Ascending aorta (tissue), 2 donors: ENCODE data around the gene COMMD1. TPM values are rescaled to one million over a fixed set of nuclear protein-coding genes. Genes with fewer than 3 reads are reported as not detected.
"Not testable (repeated sequence)": the region's sequence is repeated elsewhere in the genome, so short reads cannot be mapped to it uniquely, and the experiment has no call there.

Experiments
- DNase-seq, 2 donors: peaks; one replicate each; pipeline ENCODE4 v3.0.0-alpha.2; 2019; ENCODE audit warnings: low spot score in 2 of 2
- H3K27ac ChIP-seq, 2 donors: fragments of 200-600 bp; sonication (generic); one replicate each; pipeline ENCODE4 v1.5.1; 2016 to 2017; ENCODE audit warnings: mild to moderate bottlenecking in 1 of 2
- H3K27me3 ChIP-seq: fragments of 200-600 bp; sonication (generic); one replicate; pipeline ENCODE4 v1.5.1; 2017
- H3K36me3 ChIP-seq, 2 donors: fragments of 200-600 bp; sonication (generic); one replicate each; pipeline ENCODE4 v1.5.1; 2016
- H3K4me1 ChIP-seq, 2 donors: fragments of 200-600 bp; sonication (generic); one replicate each; pipeline ENCODE4 v1.5.1; 2016 to 2017; ENCODE audit warnings: mild to moderate bottlenecking in 1 of 2
- H3K4me3 ChIP-seq, 2 donors: fragments of 200-600 bp; sonication (generic); one replicate each; pipeline ENCODE4 v1.5.1; 2016 to 2017; ENCODE audit warnings: mild to moderate bottlenecking in 1 of 2
- H3K9me3 ChIP-seq, 2 donors: fragments of 200-600 bp; sonication (generic); one replicate each; pipeline ENCODE4 v1.5.1; 2016
- intact Hi-C: fragments of 100-400 bp; cut with DNase I; formaldehyde crosslinking; loops from one replicate; pipeline ENCODE4 v1.15.1; 2023
- total RNA-seq: library from RNA; depleted of rRNA; stranded (reverse); fragments of >200 nt; gene quantifications from one replicate; pipeline ENCODE4 v1.1.0, GENCODE V29; 2016
- TF ChIP-seq, protein P1 (sequence below), 3 experiments: fragments of 200-600 bp in 2 of 3; fragments of 450-650 bp in 1 of 3; sonication (generic) in 2 of 3; IDR thresholded peaks; one replicate each; pipeline ENCODE4 v1.5.1; 2016 to 2019; ENCODE audit warnings: antibody characterized with exemption in 3 of 3, mild to moderate bottlenecking in 1 of 3, moderate library complexity in 1 of 3

Gene COMMD1
- total RNA-seq: 31.8 TPM

- TF ChIP-seq, protein P1, sequence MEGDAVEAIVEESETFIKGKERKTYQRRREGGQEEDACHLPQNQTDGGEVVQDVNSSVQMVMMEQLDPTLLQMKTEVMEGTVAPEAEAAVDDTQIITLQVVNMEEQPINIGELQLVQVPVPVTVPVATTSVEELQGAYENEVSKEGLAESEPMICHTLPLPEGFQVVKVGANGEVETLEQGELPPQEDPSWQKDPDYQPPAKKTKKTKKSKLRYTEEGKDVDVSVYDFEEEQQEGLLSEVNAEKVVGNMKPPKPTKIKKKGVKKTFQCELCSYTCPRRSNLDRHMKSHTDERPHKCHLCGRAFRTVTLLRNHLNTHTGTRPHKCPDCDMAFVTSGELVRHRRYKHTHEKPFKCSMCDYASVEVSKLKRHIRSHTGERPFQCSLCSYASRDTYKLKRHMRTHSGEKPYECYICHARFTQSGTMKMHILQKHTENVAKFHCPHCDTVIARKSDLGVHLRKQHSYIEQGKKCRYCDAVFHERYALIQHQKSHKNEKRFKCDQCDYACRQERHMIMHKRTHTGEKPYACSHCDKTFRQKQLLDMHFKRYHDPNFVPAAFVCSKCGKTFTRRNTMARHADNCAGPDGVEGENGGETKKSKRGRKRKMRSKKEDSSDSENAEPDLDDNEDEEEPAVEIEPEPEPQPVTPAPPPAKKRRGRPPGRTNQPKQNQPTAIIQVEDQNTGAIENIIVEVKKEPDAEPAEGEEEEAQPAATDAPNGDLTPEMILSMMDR (IDR thresholded peaks at IDR 0.05): no peak
- peak; percentile 29 to 88 for DNase-seq
- H3K27me3 ChIP-seq: no peaks in the 10 kb centered on the region
- H3K4me3 ChIP-seq: peak within 1 kb of the TSS; percentile 67 to 77
- no peaks in the 10 kb centered on the region for H3K36me3 ChIP-seq
- intact Hi-C loops: no loop called here
- H3K9me3 ChIP-seq: no peaks in the 10 kb centered on the region
- H3K4me1 ChIP-seq: peaks cover 4 to 6% of the 10 kb centered on the region in 2 donors
- peak within 1 kb of the TSS; percentile 58 to 61 for H3K27ac ChIP-seq
Observed at GRCh38 chr2:61905372-61906185, at the start of gene COMMD1. TSS of gene COMMD1 (plus strand) at chr2:61905674. CDS start at chr2:61905679, 5 bp downstream.

GRCh38 chr2:61857224-61857623, 48.2 kb upstream of the COMMD1 start:
- TF ChIP-seq, protein P1 (IDR thresholded peaks at IDR 0.05): no peak
- no peaks in the 10 kb centered on the region for H3K27me3 ChIP-seq
- H3K4me1 ChIP-seq: peaks cover 0 to 4% of the 10 kb centered on the region in 2 donors
- H3K9me3 ChIP-seq: no peaks in the 10 kb centered on the region
- H3K4me3 ChIP-seq: no peak overlapping the region
- DNase-seq: no peak
- intact Hi-C loops: no loop called here
- no peak overlapping the region for H3K27ac ChIP-seq
- no peaks in the 10 kb centered on the region for H3K36me3 ChIP-seq

- Histone ChIP-seq H3K9me3 (no peaks in the 10 kb centered on the region), H3K27me3 (no peaks in the 10 kb centered on the region), H3K36me3 (peaks cover 9 to 29% of the 10 kb centered on the region in 2 donors), H3K4me1 (no peaks in the 10 kb centered on the region), H3K4me3 (no peak overlapping the region), H3K27ac (no peak overlapping the region)
- intact Hi-C loops: no loop called here
- TF ChIP-seq, protein P1 (IDR thresholded peaks at IDR 0.05): no peak
- DNase-seq: no peak
Observed at GRCh38 chr2:61862085-61862484, 43.4 kb upstream of the COMMD1 start.

GRCh38 chr2:61866482-61867089, 38.9 kb upstream of the COMMD1 start:
- H3K4me3 ChIP-seq, H3K9me3 ChIP-seq, H3K4me1 ChIP-seq, H3K27ac ChIP-seq, DNase-seq, intact Hi-C loops, H3K27me3 ChIP-seq: not testable (repeated sequence)
- H3K36me3 ChIP-seq: peaks cover 41 to 74% of the 10 kb centered on the region in 2 donors

- H3K4me3 ChIP-seq: no peak overlapping the region
- H3K27ac ChIP-seq: no peak overlapping the region
- intact Hi-C loops: no loop called here
- H3K36me3 ChIP-seq: peaks cover 77 to 99% of the 10 kb centered on the region in 2 donors
- no peaks in the 10 kb centered on the region for H3K27me3 ChIP-seq
- no peaks in the 10 kb centered on the region for H3K4me1 ChIP-seq
- TF ChIP-seq, protein P1 (IDR thresholded peaks at IDR 0.05): no peak
- DNase-seq: no peak
- no peaks in the 10 kb centered on the region for H3K9me3 ChIP-seq
Observed at GRCh38 chr2:61876400-61876799, 29.1 kb upstream of the COMMD1 start.

DNA sequence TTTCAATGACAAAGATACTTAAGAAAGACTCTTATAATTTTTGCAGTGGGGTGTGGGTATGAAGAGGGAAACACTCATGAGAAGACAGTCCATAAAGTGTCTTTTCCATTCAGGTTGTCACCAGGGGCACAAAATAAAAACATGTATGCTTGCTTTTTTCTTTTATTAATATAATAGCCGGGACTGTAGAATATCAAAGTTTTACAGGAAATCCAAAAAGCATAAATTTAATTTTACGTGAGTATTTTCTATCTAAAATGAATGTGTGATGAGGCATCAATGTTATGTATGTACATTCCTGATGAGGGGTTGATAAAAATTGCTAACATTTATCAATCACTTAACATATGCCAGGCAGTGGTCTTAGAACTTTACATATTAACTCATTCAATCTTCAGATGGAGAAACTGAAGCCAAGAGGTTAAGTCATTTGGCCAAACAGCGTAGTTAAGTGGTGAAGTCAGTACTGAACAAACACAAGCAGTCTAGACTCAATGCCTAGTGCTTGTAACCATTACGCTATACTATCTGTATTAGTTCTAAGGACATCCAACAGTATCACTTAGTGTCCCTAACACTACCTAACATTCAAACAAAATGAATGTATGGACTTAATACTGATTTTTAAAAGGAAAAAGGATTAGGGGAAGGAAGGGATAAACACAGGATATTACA, 27.8 kb upstream of the COMMD1 start:
- Histone ChIP-seq H3K4me3 (no peak overlapping the region), H3K36me3 (peaks cover 75 to 99% of the 10 kb centered on the region in 2 donors), H3K4me1 (no peaks in the 10 kb centered on the region), H3K27me3 (no peaks in the 10 kb centered on the region), H3K27ac (no peak overlapping the region), H3K9me3 (no peaks in the 10 kb centered on the region)
- intact Hi-C loops: no loop called here
- no peak for DNase-seq
- TF ChIP-seq, protein P1 (IDR thresholded peaks at IDR 0.05): no peak
